CD4-positive, alpha-beta T cell treated with Interleukin-17A for 4 hours (primary cell): ENCODE data around the gene RPL10.

Experiments used
- DNase-seq: peaks from one replicate; pipeline ENCODE4 v3.0.0-alpha.2; 2020; ENCODE audit warnings: mixed read lengths

The RPL10 gene

DNA sequence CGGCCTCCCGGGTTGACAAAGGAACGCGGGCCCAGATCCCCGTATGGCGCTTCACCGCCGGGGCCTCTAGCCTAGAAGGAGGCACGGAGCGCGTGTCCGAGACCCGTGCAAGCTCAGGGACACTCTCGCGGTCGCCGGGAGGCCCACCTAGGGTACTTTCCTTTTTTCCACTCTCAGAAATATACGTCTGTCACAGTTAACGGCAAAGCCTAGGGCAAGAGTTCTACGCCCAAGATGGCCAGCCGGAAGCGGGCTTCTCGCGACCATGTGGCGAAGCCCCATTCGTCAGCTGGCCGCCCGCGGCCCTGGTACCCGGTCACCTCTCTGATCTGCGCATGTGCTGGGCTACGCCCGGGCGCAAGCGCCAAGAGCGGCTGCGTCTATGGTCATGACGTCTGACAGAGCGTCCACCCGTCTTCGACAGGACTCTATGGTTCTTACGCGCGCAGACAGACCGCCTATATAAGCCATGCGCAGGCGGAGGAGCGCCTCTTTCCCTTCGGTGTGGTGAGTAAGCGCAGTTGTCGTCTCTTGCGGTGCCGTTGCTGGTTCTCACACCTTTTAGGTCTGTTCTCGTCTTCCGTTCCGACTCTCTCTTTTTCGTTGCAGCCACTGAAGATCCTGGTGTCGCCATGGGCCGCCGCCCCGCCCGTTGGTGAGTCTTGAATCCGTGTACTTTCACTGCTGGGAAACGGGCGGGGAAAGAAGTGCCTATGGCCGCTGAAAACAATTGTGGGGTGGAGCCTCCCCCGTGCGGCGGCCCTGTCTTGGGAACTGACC is at the start of gene RPL10:
TSS of gene RPL10 (plus strand) at position 490 of the 780 bp plus-strand sequence. CDS start at position 633, 143 bp downstream.
- DNase-seq: peak; percentile 87

DNA sequence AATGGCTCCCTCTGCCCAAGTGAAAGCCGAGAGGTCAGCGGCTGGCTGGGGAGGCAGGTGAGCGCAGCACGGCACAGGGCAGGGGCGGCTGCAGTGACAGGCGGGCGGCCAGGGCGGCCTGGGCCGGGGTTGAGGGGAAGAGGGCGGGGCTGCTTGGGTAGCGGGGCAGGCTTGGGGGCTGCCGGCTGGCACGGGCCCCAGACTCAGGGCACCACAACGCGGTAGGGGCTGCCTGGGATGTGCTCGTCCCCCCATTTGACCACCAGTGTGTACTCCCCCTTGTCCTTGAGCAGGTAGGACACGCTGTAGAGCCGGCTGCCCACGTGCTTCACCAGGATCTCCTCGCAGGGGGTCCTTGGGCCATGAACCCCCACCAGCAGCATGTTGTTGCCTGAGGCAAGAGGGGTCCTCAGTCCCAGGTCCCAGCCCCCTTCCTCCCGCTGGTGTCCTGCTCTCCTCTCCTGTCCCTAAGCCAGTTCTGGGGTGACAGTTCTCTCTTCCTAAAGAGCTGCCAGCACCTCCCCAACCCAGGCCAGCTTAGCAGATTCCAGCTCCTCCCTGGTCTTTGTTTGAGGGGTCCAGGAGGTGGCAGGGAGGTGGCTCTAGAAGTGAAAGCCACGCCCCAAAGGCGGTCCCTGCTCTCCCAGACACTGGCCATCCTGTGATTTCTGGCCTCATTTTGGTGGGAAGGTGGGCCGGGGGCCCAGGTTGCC is 49.4 kb upstream of the RPL10 start:
- DNase-seq: peak; percentile 5

DNA sequence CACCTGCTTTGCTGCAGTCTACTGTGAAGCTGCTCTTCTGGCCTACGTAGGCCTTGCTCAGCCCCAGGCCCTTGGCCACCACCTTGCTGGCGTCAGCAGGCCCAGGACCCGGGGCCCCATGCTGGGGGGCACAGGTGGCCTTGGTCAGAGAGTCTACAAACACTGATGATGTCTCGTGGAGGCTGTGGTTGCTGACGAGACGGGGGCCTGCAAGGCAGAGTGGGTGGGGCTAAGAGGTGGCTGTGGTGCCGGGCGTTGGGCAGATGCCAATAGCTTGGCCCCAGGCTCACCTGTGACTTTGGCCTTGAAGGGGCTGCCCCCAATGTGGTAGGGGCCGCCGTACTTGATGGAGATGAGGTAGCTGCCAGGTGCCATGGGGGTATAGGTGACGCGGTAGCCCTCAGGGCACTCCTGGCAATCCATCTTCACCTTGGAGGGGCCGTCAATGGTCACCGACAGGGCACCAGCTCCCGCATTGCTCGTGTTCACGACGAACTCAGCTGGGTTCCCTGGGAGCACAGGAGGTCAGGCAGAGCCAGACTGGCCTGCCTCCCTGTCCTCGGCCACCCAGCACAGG is 48.7 kb upstream of the RPL10 start:
- DNase-seq: peak; percentile 10

DNA sequence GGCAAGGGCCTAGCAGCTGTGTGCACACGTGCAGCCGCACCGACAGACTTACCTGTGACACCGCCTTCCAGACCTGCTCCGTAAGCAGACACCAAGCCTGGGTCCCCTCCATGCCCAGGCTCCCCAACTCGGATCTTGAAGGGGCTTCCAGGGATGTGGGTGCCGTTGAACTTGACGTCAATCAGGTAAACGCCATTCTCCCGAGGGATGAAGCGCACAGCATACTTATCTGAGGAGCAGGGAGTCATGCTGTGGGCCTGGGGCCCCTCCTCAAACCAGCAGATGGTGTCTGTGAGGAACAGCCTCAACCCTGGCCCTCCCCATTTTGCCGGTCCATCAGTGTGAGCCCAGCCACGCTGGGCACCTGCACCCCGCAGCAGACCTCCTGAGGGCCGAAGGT is 48.2 kb upstream of the RPL10 start:
- peak; percentile 6 for DNase-seq

DNA sequence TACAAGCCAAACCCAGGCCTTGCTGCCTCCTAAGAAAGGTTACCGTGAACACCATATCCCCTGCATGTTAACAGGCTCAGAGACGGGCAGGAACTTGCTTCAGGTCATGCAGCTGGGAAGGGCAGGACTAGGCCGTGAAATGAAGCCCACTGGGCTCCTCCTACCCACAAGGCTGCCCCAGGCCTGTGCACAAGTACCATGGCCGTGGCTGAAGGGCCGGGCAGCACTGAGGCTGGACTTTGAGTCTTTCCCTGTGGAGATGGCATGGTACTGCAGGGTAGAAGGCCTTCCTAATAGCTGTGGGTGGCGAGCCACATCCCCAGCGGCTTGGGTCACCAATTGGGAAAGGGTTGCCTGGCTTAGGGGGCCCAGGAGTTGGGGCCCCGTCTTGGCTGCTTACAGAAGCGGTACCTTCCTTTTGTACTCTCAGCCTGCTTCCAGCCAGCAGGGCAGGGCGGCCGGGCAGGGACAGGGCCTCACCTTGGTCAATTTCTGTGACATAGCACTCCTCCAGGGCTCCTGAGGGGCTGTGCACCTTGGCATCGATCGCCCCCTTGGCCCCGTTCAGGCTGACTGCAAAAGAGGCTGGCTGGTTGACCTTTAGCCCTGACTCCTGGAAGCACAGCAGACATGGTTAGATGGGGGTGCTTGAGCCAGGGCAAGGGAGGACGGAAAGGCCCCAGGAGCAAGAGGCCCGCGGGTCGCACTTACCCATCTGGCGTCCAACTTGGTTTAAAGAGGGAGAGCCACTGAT is 47.6 kb upstream of the RPL10 start:
- no peak for DNase-seq

DNA sequence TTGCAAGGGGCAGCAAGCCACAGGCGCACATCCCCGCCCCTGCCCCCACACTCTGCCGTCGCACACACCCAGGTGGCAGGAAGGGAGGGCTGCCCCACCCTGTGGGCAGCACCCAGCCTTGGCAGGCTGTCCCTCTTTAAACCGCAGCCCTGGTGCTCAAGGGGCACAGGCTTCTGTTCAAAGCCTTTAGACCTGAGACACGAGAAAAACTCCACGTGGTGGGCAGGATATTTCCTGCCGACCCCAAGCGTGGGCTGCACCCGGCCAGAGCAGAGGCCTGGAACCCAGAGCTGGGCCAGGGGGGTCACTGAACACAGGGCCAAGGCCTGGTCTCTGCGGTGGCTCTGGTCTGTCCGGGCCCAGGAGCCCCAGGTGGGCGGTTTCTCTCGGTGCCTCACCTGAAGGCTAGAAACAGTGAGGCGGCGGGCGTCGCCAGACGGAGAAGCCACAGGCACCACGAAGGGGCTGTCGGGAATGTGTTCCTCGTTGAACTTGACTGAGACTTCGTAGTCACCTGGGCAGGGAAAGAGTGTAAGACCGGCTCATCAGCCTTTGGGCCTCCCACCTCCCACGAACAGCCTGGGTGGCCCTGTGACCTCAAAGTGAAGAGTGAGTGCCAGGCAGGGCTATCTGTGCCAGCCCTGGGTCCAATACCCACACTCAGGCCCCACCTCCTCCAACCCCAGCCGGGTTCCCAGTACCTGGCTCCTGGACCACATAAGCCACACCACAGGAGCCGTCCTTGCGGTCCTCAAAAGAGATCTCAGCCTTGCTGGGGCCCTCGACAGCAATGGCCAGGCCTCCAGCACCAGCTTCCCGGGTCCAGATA is 46.8 kb upstream of the RPL10 start:
- peak; percentile 59 for DNase-seq

DNA sequence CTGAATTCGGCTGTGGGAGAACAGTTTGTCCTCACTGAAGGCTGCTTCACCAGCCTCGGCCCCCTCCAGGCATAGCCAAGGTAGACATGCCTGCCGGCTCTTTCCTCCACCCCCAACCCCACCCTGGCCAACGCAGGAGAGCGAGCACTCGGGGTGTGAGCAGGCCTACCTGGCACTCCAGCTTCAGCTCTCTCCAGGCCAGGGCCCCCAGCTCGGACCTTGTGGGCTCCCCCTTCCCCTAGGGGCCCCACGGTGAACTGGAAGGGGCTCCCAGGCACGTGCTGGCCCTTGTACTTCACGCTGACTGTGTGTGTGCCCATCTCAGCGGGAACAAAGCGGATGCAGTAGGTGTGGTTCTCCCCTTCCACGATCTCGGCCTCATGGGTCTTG is 46.2 kb upstream of the RPL10 start:
- DNase-seq: no peak

DNA sequence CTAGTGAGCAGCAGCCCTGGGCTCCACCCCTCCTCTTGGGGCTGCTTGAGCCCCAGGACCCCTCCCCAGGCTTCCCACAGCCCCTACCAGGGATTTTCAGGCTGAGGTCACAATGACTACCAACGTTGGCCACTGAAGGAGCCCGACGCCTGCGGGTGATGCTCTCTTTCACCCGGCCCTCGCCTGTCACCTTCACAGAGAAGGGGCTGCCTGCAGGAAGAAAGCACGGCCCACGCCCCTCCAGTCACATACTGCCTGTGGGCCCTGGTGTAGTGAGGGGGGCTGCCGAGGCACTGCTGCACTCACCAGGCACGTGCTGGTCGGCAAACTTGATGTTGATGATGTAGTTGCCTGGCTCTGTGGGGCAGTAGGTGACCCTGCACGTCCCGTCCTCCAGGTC is 45.7 kb upstream of the RPL10 start:
- DNase-seq: no peak

DNA sequence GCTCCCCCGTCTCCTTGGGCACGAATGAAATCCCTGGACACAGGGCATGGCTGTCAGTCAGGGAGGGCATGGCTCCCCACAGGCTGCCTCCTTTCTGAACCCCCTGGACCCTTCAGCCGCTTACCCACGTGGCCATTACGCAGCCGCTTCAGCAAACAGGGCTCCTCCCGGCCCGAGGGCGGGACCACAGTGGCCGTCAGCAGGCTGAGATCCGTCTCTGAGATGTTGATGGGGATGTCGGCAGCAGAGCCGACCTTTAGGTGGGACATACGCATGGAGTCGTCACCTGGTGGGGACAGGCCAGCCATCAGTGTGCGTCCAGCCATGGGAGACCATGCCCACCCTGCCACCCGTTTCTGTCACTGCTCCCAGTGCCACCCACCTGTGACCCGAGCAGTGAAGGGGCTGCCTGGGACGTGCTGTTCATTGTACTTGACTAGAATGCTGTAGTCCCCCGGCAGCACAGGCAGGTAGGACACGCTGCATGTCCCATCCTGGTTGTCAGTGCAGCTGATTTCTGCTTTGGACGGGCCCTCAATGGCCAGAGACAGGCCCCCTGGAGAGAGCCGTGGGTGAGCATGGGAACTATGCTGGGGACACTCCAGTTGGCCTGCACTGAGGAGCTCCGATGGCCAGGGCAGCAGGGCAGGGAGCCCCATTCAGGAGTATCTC is 44.9 kb upstream of the RPL10 start:
- no peak for DNase-seq

DNA sequence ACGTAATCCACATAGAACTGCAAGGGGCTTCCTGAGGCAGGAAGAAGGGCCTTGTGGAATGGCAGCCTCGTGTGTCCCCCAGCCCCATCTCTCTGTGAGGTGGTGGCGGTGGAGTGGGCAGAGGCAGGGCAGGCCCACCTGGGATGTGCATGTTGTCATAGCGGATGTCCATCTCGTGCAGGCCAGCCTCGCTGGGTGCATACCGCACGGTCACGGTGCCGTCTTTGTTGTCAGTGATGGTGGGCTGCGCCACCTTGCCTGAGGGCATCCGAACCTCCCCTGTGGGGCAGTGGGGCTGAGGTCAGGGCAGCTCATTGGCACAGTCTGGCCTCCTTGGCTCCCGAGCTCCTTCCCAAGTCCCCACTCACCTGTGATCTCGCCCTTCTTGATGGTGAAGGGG is 44.2 kb upstream of the RPL10 start:
- DNase-seq: peak; percentile 5

DNA sequence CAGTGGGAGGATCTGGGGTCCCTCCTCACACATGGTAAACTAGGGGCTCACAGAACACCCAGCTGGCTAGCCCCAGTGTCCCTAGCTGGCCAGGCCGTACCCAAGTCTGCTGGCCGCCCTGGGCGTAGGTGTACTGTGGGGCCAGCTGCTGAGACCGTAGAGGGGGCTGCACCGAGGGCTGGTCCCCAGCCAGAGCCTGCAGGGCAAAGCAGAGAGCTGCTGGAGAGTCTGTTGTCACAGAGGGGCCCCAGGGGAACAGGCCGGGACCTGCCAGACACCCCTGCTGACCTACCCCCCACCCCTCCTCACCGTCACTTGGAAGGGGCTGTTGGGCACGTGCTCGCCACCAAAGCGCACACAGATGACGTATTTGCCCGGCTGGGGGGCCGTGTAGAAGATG is 43.7 kb upstream of the RPL10 start:
- no peak for DNase-seq

DNA sequence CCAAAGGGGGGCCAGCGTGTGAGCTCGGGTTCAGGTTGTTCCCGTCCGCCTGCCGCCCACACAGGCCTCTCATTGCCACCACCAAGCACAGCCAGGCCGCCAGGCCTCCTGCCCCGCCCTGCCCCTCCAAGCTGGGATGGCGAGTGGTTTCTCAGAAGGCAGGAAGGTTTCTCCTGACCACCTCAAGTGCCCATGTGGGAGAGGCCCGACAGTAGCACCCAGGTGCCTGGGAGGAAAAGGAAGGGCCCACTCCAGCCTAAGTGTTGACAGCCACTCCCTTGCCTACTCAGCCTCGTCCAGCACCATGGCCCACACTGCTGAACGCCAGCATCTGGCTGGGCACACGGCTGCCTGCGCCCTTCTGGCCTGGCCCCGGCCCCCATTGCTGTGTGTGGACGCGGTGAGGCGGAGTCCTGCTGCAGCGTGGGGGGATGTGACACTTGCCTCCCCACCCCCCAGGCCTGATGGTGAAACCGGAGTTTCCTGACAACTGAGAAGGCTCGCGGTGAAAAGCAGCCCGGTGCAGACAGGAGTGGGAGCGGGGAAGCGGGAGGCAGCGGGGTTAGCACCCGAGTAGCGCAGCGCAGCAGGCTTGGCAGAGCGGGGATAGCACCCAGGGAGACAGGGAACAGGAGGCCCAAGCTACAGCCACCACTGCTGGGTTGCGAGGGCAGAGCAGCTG is 42.9 kb upstream of the RPL10 start:
- DNase-seq: no peak

DNA sequence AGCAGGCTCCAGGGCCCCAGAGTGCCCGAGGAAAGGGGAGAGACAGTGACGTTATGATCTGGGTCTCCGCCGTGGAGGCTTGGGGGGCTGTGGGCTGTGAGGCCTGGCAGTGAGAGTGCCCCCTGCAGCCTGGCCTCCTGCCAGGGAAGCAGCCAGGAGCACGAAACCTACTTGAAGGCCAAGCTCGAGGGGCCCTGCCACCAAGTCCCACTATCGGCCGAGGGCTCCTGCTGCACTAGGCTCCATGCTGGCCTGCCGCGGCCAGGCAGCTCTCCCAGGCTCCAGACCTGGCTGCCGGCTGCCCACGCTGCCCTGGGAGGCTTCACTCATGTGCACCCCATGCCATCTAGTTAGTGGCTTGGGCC is 42.4 kb upstream of the RPL10 start:
- no peak for DNase-seq

DNA sequence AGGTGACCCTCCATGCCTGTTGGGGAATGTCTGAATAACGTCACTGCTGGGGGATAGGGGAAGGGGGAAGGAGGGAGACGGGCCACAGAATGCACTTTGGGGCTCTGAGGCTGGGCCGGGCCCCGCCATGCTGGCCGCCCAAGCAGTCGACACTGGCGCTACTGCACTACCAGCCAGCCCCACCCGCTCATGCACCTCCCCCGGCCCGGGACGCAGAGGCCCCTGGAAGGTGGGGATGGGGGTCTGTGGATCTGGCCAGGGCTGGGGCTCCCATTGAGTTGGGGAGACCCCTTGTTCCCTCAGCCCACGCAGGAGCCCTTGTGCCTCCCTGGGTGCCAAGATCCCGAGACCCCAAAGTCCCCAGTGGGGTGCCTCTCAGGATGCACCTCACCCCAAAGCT is 41.6 kb upstream of the RPL10 start:
- no peak for DNase-seq

DNA sequence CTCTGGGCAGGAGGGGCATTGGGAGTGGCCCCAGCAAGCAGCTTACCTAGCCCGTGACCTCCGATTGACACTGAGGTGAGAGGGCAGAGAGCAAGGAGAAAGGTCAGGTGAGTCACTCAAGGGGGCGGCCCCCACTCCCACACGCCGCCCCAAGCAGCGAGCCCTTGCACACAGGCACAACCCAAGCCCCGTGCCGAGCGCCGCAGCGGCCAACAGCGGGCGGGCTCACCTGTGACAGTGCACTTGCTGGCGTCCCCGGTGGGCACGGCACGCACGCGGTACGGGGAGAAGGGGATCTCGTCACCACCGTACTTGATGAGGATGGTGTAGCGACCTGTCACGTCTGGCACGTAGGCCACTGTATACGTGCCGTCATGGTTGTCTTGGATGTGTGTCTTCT is 41.0 kb upstream of the RPL10 start:
- DNase-seq: no peak

DNA sequence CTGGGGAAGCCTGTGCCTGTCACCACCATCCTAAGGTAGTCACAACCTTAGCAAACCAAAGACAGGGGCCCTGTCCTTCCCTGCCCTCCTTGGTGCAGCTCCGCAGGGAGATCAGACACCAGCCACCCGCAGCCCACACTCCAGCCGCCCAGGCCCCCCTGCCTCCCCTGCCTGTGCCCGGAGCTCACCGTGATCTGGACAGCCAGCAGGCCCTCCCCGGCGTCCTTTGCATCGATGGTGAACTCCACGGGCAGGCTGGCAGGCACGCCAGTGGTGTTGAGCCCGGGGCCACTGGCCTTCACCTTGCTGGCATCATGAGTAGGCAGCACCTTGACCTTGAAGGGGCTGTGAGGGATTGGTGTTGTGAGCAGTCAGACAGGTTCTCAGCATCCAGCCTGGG is 40.2 kb upstream of the RPL10 start:
- DNase-seq: no peak

DNA sequence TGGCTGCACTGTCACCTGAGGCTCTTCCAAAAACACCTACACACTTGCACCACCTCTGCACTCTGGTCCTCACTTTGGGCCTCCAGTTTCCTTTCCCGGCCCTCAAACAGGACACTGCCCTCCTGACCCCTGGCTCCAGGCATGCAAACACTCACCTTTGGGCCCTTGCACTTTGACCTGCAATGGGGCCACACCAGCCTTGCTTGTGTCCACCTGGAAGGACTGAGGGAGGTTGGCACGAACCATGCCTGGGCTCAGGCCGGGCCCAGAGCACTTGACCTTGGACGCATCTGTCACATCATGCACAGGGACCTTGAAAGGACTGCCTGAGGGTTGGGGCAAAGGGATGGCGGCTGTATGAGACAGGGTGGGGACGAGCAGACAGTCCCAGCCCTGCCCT is 39.3 kb upstream of the RPL10 start:
- DNase-seq: no peak

DNA sequence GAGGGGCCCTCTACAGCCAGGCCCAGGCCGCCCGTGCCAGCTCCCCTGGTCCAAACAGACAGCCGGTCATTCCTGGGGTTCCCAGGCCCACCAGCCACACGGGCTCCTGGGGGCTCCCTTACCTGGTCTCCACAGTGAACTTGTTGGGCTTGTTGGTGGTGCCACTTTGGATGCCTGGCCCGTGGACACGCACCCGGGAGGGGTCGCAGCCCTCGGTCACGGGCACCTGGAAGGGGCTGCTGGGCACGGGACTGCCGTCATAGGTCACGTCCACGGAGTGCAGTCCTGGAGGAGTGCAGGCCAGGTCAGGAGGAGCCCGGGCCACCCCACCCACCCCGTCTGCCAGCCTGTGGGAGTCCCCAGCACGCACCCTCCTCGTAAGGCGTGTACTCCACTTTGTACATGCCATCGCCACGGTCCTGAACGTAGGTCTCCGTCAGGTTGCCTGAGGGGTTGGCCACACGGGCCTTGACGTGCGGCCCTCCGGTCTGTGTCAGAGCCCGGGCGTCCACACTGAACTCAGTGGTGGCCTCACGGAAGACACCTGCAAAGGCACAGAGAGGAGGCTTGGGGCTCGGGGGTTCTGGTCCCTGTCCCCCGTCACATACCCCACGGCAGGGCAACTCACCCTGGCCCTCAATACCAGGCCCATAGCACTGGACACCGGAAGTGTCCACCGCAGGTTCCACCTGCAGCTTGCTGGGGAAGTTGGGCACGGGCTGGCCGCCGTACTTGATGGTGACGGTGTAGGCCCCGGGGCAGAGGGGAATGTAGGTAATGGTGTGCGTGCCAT is 38.6 kb upstream of the RPL10 start:
- no peak for DNase-seq

DNA sequence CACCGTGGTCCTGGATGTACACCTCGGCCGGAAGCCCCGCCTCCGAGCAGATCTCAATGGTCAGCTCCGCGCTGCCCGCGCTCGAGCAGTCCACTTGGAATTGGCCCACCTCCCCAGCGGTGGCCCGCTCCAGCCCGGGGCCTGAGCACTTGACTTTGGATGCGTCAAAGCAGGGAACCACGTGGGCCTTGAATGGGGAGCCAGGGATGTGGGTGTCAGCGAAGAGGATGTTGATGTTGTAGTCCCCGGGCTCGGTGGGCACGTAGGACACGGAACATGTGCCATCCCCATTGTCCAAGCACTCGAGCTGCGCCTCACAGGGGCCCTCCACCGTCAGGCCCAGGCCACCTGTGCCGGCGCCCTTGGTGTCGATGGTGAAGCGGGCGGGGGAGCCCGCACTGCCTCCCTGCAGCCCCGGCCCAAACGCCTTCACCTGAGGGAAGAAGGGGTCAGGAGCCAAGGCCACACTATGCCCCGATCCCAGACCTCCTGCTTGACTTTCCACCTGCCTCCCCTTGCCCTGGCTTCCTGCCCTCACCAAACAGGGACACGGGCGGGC is 37.9 kb upstream of the RPL10 start:
- DNase-seq: no peak

DNA sequence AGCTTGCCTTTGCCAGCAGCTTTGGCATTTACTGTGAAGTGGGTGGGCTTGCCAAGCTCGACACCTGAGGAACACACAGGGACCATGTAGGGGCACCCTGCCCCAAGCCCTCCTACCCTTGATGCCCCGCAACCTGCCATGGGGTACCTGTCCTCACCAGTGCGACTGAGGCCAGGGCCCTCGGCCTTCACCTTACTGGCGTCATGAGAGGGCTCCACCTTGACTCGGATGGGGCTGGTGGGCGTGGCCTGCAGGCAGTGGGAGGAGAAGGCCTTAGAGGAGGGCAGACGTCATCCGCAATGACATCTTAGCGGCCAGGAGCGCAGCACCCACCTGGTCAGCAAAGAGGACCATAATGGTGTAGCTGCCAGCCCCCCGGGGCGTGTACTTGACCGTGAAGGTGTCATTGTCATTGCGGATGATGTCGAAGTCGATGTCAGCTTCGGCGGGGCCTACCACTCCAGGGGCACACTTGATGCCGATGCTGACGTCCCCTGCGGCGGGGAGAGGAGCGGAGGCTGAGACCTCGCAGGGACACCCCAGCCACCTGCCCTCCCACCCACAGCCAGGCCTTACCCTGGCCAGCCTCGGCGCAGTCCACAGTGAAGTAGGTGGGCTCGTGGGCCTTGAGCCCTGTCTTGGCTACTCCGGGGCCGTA is 36.0 kb upstream of the RPL10 start:
- DNase-seq: no peak
